Left lobe of liver (tissue), 2 donors: ENCODE results near the gene CCR5. TPM values are rescaled to one million over a fixed set of nuclear protein-coding genes. Genes with fewer than 3 reads are reported as not detected.
"Not testable (repeated sequence)": the region's sequence is repeated elsewhere in the genome, so short reads cannot be mapped to it uniquely, and the experiment has no call there.

Experiments
- ATAC-seq: fragments of 200-7000 bp; cut with Tn5 transposase; one replicate; pipeline ENCODE4 v1.9.1; 2020; ENCODE audit warnings: mild to moderate bottlenecking, moderate library complexity
- DNase-seq: peaks from one replicate; pipeline ENCODE4 v3.0.0-alpha.2; 2020; ENCODE audit warnings: low spot score
- total RNA-seq: library from RNA; stranded (reverse); gene quantifications from one replicate; pipeline ENCODE4 v1.2.1, GENCODE V29; 2021
- donor health status: DM: no; HTN: no; CAD: no; lungs with moderate emphysema.
- donor health status: DM: no; HTN: yes; CAD: no.

Gene CCR5
- total RNA-seq, 1 donor from 2014 or later = 0.08 TPM

GRCh38 chr3:46383211-46383950 is 12.6 kb downstream of the CCR5 start:
- no peak for DNase-seq
- ATAC-seq = peak; percentile 50

- ATAC-seq = no peak
These were observed 13.2 kb downstream of the CCR5 start for GRCh38 chr3:46383951-46384330.

GRCh38 chr3:46386205-46386604 is 15.5 kb downstream of the CCR5 start:
- ATAC-seq = no peak
- no peak for DNase-seq

More at GRCh38 chr3:46383951-46384330, 13.2 kb downstream of the CCR5 start:
- no peak for DNase-seq

- DNase-seq, ATAC-seq: not testable (repeated sequence)
These were observed 18.1 kb downstream of the CCR5 start for GRCh38 chr3:46388847-46389246.

GRCh38 chr3:46389306-46389705 is 18.6 kb downstream of the CCR5 start:
- no peak for ATAC-seq
- DNase-seq = no peak

- not testable (repeated sequence) for ATAC-seq, DNase-seq
These were observed 20.8 kb downstream of the CCR5 start for GRCh38 chr3:46391526-46391925.

GRCh38 chr3:46393011-46393410 is 22.3 kb downstream of the CCR5 start:
- DNase-seq = no peak
- ATAC-seq = no peak

- ATAC-seq (peak; percentile 92), DNase-seq (no peak)
These were observed 23.0 kb downstream of the CCR5 start for GRCh38 chr3:46393554-46394434.

- DNase-seq (no peak), ATAC-seq (no peak)
These were observed 24.5 kb downstream of the CCR5 start for GRCh38 chr3:46395210-46395661.

- DNase-seq = no peak
- no peak for ATAC-seq
These were observed 25.2 kb downstream of the CCR5 start for GRCh38 chr3:46395766-46396530.

- ATAC-seq (no peak), DNase-seq (no peak)
These were observed 26.4 kb downstream of the CCR5 start for GRCh38 chr3:46397111-46397510.

GRCh38 chr3:46398186-46398955 is 27.6 kb downstream of the CCR5 start:
- DNase-seq (no peak), ATAC-seq (no peak)

GRCh38 chr3:46399098-46399497 is 28.4 kb downstream of the CCR5 start:
- no peak for ATAC-seq
- DNase-seq = no peak

GRCh38 chr3:46399557-46399956 is 28.8 kb downstream of the CCR5 start:
- no peak for ATAC-seq
- no peak for DNase-seq

- ATAC-seq (no peak), DNase-seq (no peak)
These were observed 29.4 kb downstream of the CCR5 start for GRCh38 chr3:46400000-46400734.

GRCh38 chr3:46400846-46401245 is 30.1 kb downstream of the CCR5 start:
- ATAC-seq (no peak), DNase-seq (no peak)

GRCh38 chr3:46401579-46401978 is 30.8 kb downstream of the CCR5 start:
- ATAC-seq (no peak), DNase-seq (no peak)

- not testable (repeated sequence) for DNase-seq, ATAC-seq
These were observed 32.2 kb downstream of the CCR5 start for GRCh38 chr3:46402902-46403301.

GRCh38 chr3:46405301-46406019 is 34.7 kb downstream of the CCR5 start:
- peak; percentile 75 for ATAC-seq
- DNase-seq = no peak
